ENCODE data around the gene DSTYK.

Gene DSTYK

DNA sequence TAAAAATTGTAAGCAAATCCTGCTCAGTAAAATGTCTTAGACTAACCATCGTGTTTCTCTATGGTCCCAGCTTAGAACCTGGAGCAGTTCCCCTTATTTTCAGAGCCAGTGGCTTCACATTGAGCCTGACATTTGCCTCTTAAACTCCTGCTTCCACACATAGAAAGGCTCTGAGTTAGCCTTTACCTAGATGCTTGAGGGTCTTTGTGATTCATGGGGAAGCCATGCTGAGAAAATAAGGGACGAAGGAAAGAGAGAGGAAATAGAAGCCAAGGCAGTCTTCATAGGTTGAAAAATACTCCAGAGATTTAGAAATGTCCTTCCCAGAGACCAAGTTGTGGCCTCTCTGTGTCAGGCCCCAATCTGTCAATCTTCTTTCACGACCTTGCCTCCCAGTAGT, 73.6 kb downstream of the DSTYK start:
- in situ Hi-C loops (cut with MboI; ENCODE audit: low sequenced_read_pairs): no loop called here

DNA sequence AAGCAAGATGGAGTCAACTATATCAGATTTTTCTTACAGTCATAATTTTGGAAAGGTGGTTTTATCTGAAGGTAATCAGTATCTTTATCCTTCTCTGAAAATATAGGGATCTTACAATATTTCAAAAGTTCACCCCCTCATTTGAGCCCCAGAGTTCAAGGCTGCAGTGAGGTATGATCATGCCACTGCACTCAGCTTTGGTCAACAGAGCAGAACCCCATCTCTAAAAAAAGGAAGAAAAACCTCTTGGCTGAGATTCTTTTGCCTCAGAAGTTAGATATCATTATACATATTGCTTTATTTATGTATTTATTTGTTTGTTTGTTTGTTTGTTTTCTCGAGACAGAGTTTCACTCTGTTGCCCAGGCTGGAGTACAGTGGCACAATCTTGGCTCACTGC, 78.2 kb downstream of the DSTYK start:
- in situ Hi-C loops (cut with MboI; ENCODE audit: low sequenced_read_pairs): no loop called here

DNA sequence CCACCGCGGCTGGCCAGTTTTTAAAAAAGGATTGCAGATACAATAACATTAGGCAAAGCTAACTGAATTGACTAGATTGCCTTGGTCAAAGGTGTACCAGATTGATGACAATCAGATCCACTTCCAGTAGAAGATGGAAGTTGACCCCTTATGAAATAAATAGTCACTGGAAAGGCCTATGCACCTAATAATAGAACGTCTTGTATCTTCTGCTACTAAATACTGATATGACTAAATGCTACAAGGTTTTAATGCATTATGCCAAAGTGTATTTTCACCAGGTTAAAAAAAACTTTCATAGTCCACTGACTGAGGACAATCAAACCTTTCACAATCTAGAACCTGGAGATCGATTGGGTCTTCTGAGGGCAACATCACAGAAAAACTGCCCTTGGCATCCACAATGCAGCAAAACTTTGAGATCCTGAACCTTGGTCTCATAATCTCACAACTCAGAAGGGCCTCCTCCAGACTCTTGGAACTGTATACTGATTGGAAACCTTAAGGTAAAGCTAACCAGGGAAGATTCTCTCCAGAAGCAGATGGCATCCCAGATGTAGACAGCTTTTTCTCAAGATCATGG, 82.0 kb downstream of the DSTYK start:
- in situ Hi-C loops (cut with MboI; ENCODE audit: low sequenced_read_pairs): no loop called here

DNA sequence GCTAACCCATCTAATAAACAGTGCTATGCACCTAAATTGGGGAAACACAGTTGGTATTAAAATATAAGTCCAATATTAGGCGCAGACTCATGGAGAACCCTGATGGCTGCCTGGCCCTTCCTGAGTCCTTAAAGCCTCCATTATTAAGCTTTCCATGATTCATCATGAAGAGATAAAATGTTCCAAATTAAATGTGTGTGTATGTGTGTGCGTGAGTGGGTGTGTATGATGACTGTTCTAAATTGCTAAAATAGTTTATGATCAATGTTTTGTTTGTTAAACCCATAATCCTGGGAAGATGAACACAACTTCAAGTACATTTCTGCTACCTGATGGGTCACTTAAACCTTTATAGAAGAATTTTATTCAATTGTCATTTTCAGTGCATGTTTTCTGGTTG, 83.5 kb downstream of the DSTYK start:
- in situ Hi-C loops (cut with MboI; ENCODE audit: low sequenced_read_pairs): no loop called here

DNA sequence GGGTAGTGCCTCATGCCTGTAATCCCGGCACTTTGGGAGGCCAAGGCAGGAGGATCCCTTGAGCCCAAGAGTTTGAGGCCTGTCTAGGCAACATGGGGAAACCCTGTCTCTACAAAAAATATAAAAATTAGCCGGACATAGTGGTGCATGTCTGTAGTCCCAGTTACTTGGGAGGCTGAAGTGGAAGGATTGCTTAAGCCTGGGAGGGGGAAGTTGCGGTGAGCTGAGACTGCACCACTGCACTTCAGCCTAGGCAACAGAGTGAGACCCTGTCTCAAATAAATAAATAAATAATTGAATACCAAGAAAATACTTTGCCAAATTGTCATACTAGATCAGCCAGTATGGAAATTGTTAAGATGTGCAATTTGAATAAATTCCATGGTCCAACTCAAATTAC, 83.9 kb downstream of the DSTYK start:
- in situ Hi-C loops (cut with MboI; ENCODE audit: low sequenced_read_pairs): no loop called here

DNA sequence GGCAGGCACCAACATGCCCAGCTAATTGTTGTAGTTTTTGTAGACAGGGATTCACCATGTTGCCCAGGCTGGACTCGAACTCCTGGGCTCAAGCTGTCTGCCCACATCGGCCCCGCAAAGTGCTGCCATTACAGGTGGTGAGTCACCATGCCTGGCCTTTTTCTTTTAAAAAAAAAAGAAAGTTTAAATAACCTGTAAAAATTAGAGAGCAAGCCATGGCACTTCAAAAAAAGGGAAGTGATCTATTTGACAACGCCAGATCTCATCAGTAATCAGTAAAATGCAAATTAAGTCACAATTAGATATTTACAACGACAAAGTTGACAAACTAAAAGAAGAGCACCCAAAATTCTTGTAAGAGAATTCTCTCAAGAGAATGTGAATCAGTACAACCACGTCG, 86.8 kb downstream of the DSTYK start:
- in situ Hi-C loops (cut with MboI; ENCODE audit: low sequenced_read_pairs): no loop called here

DNA sequence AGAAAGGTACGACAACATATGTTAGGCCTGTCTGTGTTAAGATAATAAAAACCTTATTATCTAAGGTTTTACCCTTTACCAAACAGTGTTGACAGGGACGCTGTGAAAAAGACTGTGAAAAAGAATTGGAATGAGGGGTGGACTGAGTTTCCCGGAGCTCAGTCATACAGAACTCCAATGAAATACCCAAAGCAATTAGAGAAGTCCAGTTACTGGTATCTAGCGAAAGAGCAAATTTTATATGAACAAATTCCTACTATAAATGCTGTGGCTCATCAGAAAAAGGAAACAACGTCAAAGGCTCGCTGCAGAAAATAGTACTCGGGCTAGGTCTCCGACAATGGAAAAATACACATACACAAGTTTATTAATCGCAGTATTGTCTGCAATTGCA, 89.0 kb downstream of the DSTYK start:
- in situ Hi-C loops (cut with MboI; ENCODE audit: low sequenced_read_pairs): no loop called here

DNA sequence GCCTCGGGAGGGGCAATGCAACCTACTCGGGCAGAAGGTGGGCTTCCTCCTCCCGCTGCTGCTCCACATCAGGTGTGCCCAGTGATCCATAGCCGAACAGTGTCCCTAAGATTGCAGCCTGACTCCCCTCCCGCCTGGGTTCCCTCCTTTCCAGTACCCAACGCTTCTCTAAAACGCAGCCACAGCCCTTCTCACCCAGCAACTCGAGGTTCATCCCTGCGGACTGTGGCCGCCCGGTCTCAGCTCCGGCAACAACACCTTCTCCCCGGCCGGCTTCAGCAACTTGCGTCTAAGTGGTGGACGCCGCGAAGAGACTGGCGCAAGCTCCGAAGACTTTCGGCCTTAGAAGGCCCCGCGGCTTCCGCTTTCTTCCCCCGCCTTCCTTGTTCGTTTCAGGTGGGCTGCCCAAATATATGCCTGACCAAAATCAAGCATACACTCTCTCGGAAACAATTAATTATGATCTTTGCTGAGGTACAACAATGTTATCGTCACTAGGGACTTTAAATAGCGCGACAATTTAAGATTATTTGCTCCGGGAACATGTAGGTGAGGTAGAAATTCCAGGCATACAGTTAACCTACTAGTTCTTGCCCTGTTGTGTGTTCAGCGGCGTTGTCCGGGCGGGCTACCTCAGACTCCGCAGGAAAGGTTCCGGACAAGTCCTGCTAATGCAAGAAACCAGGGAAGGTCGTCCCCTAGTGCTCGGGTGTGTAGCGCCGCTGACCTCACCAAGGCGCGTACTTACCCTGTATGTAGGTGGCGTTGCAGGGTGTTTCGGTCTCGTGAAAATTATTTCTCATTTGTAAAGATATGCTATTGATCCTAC, 89.6 kb downstream of the DSTYK start, which contains the start of gene RBBP5:
RBBP5 (minus strand) TSS at position 319 of the 829 bp plus-strand sequence; CDS start at position 214, 105 bp downstream.
- in situ Hi-C loops (cut with MboI; ENCODE audit: low sequenced_read_pairs): no loop called here

DNA sequence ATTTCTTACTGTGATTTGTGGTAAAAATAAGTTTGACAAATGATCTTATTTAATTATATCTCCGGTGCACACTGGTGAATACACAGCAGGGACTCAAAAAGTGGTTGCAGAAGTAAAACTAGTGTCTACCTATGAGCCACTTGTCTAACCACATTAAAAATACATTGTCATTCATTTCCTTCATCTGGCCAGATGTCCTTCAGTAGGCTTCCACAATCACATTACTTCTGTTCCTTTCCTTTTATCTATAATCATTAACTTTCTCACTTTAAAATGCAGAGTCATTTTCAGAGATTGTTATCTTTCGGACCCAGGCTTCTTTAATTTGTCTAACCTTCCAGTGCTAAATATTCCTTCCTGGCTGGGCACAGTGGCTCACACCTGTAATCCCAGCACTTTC, 92.8 kb downstream of the DSTYK start:
- in situ Hi-C loops (cut with MboI; ENCODE audit: low sequenced_read_pairs): no loop called here

DNA sequence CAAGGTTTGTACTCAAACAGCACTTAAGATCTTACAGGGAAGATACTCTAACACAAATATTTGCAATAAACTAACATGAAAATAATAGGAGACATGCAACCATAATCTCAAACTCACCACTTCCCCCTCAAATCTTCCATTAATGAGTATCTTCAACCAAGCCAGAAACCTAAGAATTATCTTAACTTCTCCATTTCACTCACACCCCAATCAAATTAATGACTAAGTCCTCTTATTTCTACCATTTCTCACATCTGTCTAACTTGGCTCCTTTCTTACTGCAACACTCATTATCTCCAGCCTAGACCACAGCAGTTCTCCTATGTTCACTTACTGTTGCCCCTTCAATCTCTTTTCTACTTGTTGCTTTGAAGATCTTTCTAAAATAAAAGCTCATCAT, 100.1 kb downstream of the DSTYK start:
- in situ Hi-C loops (cut with MboI; ENCODE audit: low sequenced_read_pairs): no loop called here

DNA sequence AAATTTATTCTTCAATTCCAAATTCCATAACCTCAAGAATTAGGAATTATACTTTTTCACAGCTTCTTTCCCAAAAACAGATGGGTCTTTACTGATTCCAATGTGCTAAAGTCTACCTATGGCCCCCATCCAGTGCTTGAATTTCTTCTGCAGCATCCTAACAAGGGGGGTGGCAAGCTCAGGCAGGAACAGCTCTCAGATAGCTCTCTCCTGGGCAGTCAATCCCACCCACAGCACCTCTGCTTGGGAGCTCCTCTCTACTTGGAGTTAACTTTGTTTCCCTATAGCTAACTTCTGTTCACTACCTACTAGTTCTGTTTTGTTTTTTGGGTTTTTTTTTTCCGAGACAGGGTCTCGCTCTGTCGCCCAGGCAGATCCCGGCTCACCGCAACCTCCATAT, 101.8 kb downstream of the DSTYK start:
- in situ Hi-C loops (cut with MboI; ENCODE audit: low sequenced_read_pairs): no loop called here

DNA sequence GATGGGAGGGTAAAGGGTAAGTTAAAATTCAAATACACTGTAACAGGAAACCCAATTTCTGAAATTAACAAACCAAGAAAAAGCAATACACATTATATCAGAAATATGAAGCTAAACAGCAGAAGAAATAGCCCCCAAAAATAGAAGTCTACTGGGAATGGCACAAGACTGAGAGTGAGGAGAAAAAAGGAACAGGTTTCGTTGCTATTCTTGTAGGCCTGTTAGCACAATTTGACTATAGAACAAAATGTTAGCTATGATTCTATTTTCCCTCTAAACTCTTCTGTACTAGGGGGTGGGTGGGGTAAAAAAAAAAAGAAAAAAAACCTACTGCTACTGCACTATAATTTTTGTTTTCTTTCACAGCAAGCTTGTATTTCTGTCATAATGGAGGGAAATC, 102.2 kb downstream of the DSTYK start:
- in situ Hi-C loops (cut with MboI; ENCODE audit: low sequenced_read_pairs): no loop called here

DNA sequence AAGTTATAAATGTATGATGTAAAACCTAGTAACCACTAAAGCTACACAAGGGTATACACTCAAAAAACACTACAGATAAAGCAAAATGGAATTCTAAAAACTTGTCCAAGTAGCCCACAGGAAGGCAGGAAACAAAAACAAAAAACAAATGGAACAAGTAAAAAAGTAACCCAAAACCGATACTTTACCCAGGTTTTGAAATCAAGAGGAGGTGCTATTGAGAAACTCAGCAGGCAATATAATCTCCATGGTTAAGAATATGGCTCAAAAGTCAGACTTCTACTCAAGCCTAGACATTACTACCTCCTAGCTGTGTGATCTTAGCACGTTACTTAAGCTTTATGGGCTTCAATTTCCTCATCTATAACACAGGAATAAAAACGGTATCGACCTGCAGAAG, 103.0 kb downstream of the DSTYK start:
- in situ Hi-C loops (cut with MboI; ENCODE audit: low sequenced_read_pairs): no loop called here

DNA sequence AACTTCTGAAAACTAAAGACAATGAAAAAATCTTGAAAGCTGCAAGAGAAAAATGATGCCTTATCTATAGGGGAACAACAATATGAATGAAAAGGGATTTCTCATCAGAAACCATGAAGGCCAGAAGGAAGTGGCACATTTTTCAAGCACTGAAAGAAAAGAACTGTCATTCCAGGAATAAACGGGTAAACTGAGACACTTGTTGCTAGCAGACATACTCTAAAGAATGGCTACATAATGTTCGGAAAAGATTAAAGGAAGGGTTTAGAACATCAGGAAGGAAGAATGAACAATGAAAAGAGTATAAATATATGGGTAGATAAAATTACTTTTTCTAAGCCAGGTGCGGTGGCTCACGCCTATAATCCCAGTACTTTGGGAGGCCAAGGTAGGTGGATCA, 104.2 kb downstream of the DSTYK start:
- in situ Hi-C loops (cut with MboI; ENCODE audit: low sequenced_read_pairs): no loop called here

DNA sequence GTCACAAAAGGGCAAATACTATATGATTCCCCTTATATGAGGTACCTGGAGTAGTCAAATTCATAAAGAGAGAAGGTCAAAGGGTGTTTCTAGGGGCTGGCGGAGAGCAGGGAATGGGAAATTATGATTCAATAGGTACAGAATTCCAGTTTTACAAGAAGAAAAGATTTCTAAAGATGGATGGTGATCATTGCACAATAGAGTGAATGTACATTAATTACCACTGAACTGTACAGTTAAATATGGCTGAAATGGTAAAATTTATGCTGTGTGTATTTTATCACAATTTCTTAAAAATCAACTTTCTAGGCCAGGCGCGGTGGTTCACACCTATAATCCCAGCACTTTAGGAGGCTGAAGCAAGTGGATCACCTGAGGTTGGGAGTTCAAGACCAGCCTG, 109.1 kb downstream of the DSTYK start:
- in situ Hi-C loops (cut with MboI; ENCODE audit: low sequenced_read_pairs): no loop called here

DNA sequence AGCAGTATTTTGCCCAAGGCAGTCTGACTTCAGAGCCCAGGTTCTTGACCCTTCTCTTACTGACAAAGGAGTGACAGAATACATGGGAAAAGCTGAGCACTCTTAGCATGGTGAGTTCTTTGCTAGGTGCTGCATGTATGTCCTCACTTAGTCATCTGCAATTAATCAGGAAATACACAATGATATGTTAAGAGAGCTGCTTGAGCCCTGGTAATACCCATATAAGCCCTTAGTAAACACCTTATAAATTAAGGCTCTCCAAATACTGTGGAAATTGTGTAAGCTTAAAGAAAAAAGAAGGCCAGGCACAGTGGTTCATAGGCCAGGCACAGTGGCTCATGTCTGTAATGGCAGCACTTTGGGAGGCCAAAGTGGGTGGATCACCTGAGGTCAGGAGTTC, 113.3 kb downstream of the DSTYK start:
- in situ Hi-C loops (cut with MboI; ENCODE audit: low sequenced_read_pairs): no loop called here

DNA sequence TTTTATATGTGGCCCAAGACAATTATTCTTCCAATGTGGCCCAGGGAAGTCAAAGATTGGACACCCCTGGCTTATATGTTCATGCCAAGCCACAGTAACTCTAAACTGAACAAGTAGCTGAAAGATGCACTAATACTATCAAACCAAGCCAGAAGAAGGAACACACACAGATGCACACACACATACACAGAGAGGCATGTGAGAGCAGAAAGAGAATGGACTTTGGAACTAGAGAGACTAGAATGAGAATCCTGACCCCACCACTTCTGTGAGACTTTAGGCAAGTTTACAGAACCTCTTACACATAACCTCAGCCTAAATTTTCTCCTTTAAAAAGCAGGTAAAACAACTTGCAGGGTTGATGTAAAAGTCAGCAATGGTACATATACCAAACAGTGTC, 116.1 kb downstream of the DSTYK start:
- in situ Hi-C loops (cut with MboI; ENCODE audit: low sequenced_read_pairs): no loop called here
